Caco-2 (cell line): ENCODE measurements around the gene SSH2. TPM values are rescaled to one million over a fixed set of nuclear protein-coding genes. Genes with fewer than 3 reads are reported as not detected.
"Not testable (repeated sequence)": the region's sequence is repeated elsewhere in the genome, so short reads cannot be mapped to it uniquely, and the experiment has no call there.

Source experiments
- BruUV-seq: library from RNA; stranded (reverse); fragments of 400-500 nt; replicated peaks from 2 replicates; lab custom pipeline; 2021; lab: Mats Ljungman, UMichigan
- CTCF ChIA-PET: fragments of 300-600 bp; sonication (Branson Sonifier 250); formaldehyde crosslinking; loops from one replicate; lab custom pipeline; 2022; ENCODE audit warnings: antibody characterized with exemption; lab: Charles Lee
- POLR2A ChIA-PET: fragments of 300-600 bp; sonication (Branson Sonifier 250); formaldehyde crosslinking; loops from one replicate; lab custom pipeline; 2022; ENCODE audit warnings: antibody characterized with exemption; lab: Charles Lee
- DNase-seq, 2 experiments: peaks; one replicate each; pipeline versions ENCODE4 v3.0.0 to v3.0.0-alpha.2; 2020 to 2022
- H3K27me3 ChIP-seq: replicated peaks from 2 replicates; pipeline ENCODE4 v1.6.0; 2011; ENCODE audit warnings: low read length; ENCODE audit not compliant: control insufficient read depth, insufficient read depth
- H3K36me3 ChIP-seq: 2 replicates; pipeline ENCODE4 v1.5.1; 2011; ENCODE audit warnings: low read length; ENCODE audit not compliant: control insufficient read depth, insufficient read depth
- H3K4me1 ChIP-seq: fragments of 250-450 bp; sonication (Bioruptor Pico); 2 replicates; pipeline ENCODE4 v1.5.1; 2020; ENCODE audit warnings: mild to moderate bottlenecking
- H3K4me3 ChIP-seq: 2 replicates; pipeline ENCODE4 v1.5.1; 2011; ENCODE audit warnings: low read depth, mild to moderate bottlenecking, control low read depth, low read length
- H3K9me3 ChIP-seq: fragments of 250-450 bp; sonication (Bioruptor Pico); 2 replicates; pipeline ENCODE4 v1.5.1; 2020; ENCODE audit warnings: mild to moderate bottlenecking, moderate library complexity
- H3K27ac Mint-ChIP-seq: one replicate; pipeline ENCODE4 v1.8.0; 2022; ENCODE audit warnings: mixed read lengths; ENCODE audit not compliant: unreplicated experiment
- H3K27me3 Mint-ChIP-seq: one replicate; pipeline ENCODE4 v1.8.0; 2022; ENCODE audit warnings: mixed read lengths; ENCODE audit not compliant: insufficient read depth, unreplicated experiment
- H3K36me3 Mint-ChIP-seq: one replicate; pipeline ENCODE4 v1.8.0; 2022; ENCODE audit warnings: mild to moderate bottlenecking, mixed read lengths; ENCODE audit not compliant: insufficient read depth, unreplicated experiment
- H3K4me1 Mint-ChIP-seq: one replicate; pipeline ENCODE4 v1.8.0; 2022; ENCODE audit warnings: low read depth, mixed read lengths; ENCODE audit not compliant: unreplicated experiment
- H3K4me3 Mint-ChIP-seq: one replicate; pipeline ENCODE4 v1.8.0; 2022; ENCODE audit warnings: mild to moderate bottlenecking, moderate library complexity, mixed read lengths; ENCODE audit not compliant: unreplicated experiment
- H3K9me3 Mint-ChIP-seq: one replicate; pipeline ENCODE4 v1.8.0; 2022; ENCODE audit warnings: mixed read lengths; ENCODE audit not compliant: unreplicated experiment
- CTCF ChIP-seq, 2 experiments: fragments of 200-600 bp in 1 of 2; IDR thresholded peaks; 1 replicate in 1 of 2; 2 replicates in 1 of 2; pipeline versions ENCODE4 v1.5.1 to v1.8.0; 2011 to 2022; ENCODE audit warnings: antibody characterized with exemption in 1 of 2, control low read depth in 1 of 2, inconsistent platforms in 1 of 2, low read depth in 1 of 2, low read length in 1 of 2, mild to moderate bottlenecking in 1 of 2, moderate library complexity in 1 of 2; ENCODE audit not compliant: insufficient read depth in 1 of 2, severe bottlenecking in 1 of 2, unreplicated experiment in 1 of 2
- intact Hi-C: fragments of 100-400 bp; cut with micrococcal nuclease; formaldehyde crosslinking; loops from one replicate; pipeline ENCODE4 v1.10.0; 2022; ENCODE audit not compliant: unreplicated experiment
- total RNA-seq: library from RNA; stranded (reverse); gene quantifications from 2 replicates; pipeline ENCODE4 v1.2.3, GENCODE V29; 2022

SSH2 gene
- total RNA-seq, 1 experiment from 2014 or later: 48.2 TPM

- no peak overlapping the region for H3K27ac Mint-ChIP-seq
- H3K4me1 Mint-ChIP-seq: no peaks in the 10 kb centered on the region
- H3K4me1 ChIP-seq: 0 out of 2 replicates have a peak, but pooled peaks cover 2% of the 10 kb centered on the region
- no peak overlapping the region for H3K4me3 ChIP-seq
- no peak for DNase-seq
- no peaks in the 10 kb centered on the region for H3K9me3 ChIP-seq
- H3K27me3 ChIP-seq: no peaks in the 10 kb centered on the region
- no peaks in the 10 kb centered on the region for H3K9me3 Mint-ChIP-seq
- BruUV-seq: no TSS peak
- no peaks in the 10 kb centered on the region for H3K36me3 ChIP-seq
- TF ChIP-seq CTCF (IDR thresholded peaks at IDR 0.05; ENCODE audit: insufficient read depth in 1 of 2, low read depth in 1 of 2, low read length in 1 of 2, severe bottlenecking in 1 of 2, unreplicated experiment in 1 of 2): no peak
- intact Hi-C loops: no loop called here
- ChIA-PET CTCF (interaction anchor here (1.1 kb wide), 1 partner anchor 157 kb away, joined by 5 read pairs; no protein-coding TSS in a partner anchor), POLR2A (no interaction called here)
- no peak overlapping the region for H3K4me3 Mint-ChIP-seq
- no peaks in the 10 kb centered on the region for H3K36me3 Mint-ChIP-seq
- H3K27me3 Mint-ChIP-seq: peaks cover 5% of the 10 kb centered on the region
These were observed 6.7 kb upstream of the SSH2 start for GRCh38 chr17:29936724-29937123.

- CTCF ChIA-PET: not testable (repeated sequence)
These were observed 5.9 kb upstream of the SSH2 start for GRCh38 chr17:29935909-29936308.

GRCh38 chr17:29933379-29933778 is 3.4 kb upstream of the SSH2 start:
- Mint-ChIP-seq H3K27me3 (peaks cover 2% of the 10 kb centered on the region), H3K4me3 (no peak overlapping the region), H3K36me3 (peaks cover 11% of the 10 kb centered on the region), H3K4me1 (no peaks in the 10 kb centered on the region), H3K9me3 (no peaks in the 10 kb centered on the region), H3K27ac (no peak overlapping the region)
- POLR2A ChIA-PET: no interaction called here
- peaks cover 13% of the 10 kb centered on the region for H3K4me1 ChIP-seq
- no peaks in the 10 kb centered on the region for H3K36me3 ChIP-seq
- CTCF ChIA-PET: interaction anchor here (0.7 to 4.9 kb wide), 6 partner anchors 20 to 640 kb away, joined by 3 to 51 read pairs (median 6); partner anchors contain the start of gene NUFIP2
- BruUV-seq: no TSS peak
- intact Hi-C loops: loop anchor here (1.0 kb wide), 2 partner anchors 88 to 160 kb away; no protein-coding TSS in a partner anchor
- H3K27me3 ChIP-seq: no peaks in the 10 kb centered on the region
- no peak overlapping the region for H3K4me3 ChIP-seq
- DNase-seq: peak; percentile 58 to 64
- TF ChIP-seq CTCF (IDR thresholded peaks at IDR 0.05; ENCODE audit: insufficient read depth in 1 of 2, low read depth in 1 of 2, low read length in 1 of 2, severe bottlenecking in 1 of 2, unreplicated experiment in 1 of 2): peak; percentile 41 to 61
- no peaks in the 10 kb centered on the region for H3K9me3 ChIP-seq

More at GRCh38 chr17:29935909-29936308, 5.9 kb upstream of the SSH2 start:
- intact Hi-C loops, H3K27ac Mint-ChIP-seq, H3K27me3 ChIP-seq, H3K4me3 Mint-ChIP-seq, H3K36me3 ChIP-seq, H3K27me3 Mint-ChIP-seq, H3K9me3 Mint-ChIP-seq, BruUV-seq, H3K4me1 Mint-ChIP-seq, H3K9me3 ChIP-seq, POLR2A ChIA-PET, H3K4me3 ChIP-seq, H3K36me3 Mint-ChIP-seq, H3K4me1 ChIP-seq, DNase-seq: not testable (repeated sequence)
